ENCODE results near the gene HSD11B1. TPM values are rescaled to one million over a fixed set of nuclear protein-coding genes. Genes with fewer than 3 reads are reported as not detected.

The HSD11B1 gene
- total RNA-seq, 5 donors from 2014 or later (not counting 1 experiment from before 2014, with no cell fraction given): 0.41 to 1.1 TPM; not detected in 3

GRCh38 chr1:209727286-209727685 lies 22.6 kb downstream of the HSD11B1 start:
- H3K4me1 Mint-ChIP-seq: peaks cover 24 to 35% (median 26%) of the 10 kb centered on the region in 3 donors
- Histone ChIP-seq H3K4me3 (ENCODE audit: control insufficient read depth in 1 of 2, extremely low read depth in 1 of 2, low read length in 1 of 2) (no peak overlapping the region), H3K9me3 (no peaks in the 10 kb centered on the region), H3K27ac (ENCODE audit: low read length) (no peak overlapping the region), H3K27me3 (replicated peaks in 1 of 2; ENCODE audit: control insufficient read depth in 2 of 2, extremely low read depth in 1 of 2, insufficient read depth in 2 of 2, low read length in 1 of 2) (no peaks in the 10 kb centered on the region), H3K4me1 (ENCODE audit: control insufficient read depth in 1 of 2, extremely low read depth in 1 of 2, insufficient read depth in 2 of 2, low read length in 2 of 2) (peaks cover 9 to 12% of the 10 kb centered on the region in 2 experiments), H3K36me3 (ENCODE audit: control insufficient read depth in 2 of 2, extremely low read depth in 1 of 2, insufficient read depth in 1 of 2, low read length in 1 of 2) (no peaks in the 10 kb centered on the region)
- no peaks in the 10 kb centered on the region for H3K27me3 Mint-ChIP-seq
- no peak overlapping the region for H3K4me3 Mint-ChIP-seq
- H3K36me3 Mint-ChIP-seq: no peaks in the 10 kb centered on the region
- ChIA-PET CTCF (interaction anchor here in 1 of 2 donors (1.2 kb wide), 1 partner anchor 19 kb away, joined by 5 read pairs; no protein-coding TSS in a partner anchor), POLR2A (no interaction called here)
- no peak for DNase-seq
- ATAC-seq (replicated peaks in 1 of 4): no peak
- WGBS (ENCODE audit: insufficient coverage): 89% methylated on average over 1 of the region's 2 CpGs
- H3K27ac Mint-ChIP-seq: no peak overlapping the region
- H3K9me3 Mint-ChIP-seq: no peaks in the 10 kb centered on the region

- ChIA-PET POLR2A (no interaction called here), CTCF (interaction anchor here in 1 of 2 donors (1.2 kb wide), 1 partner anchor 18 kb away, joined by 5 read pairs; no protein-coding TSS in a partner anchor)
- Histone ChIP-seq H3K27ac (ENCODE audit: low read length) (no peak overlapping the region), H3K4me1 (ENCODE audit: control insufficient read depth in 1 of 2, extremely low read depth in 1 of 2, insufficient read depth in 2 of 2, low read length in 2 of 2) (peaks cover 9 to 12% of the 10 kb centered on the region in 2 experiments), H3K4me3 (ENCODE audit: control insufficient read depth in 1 of 2, extremely low read depth in 1 of 2, low read length in 1 of 2) (no peak overlapping the region), H3K9me3 (no peaks in the 10 kb centered on the region), H3K36me3 (ENCODE audit: control insufficient read depth in 2 of 2, extremely low read depth in 1 of 2, insufficient read depth in 1 of 2, low read length in 1 of 2) (no peaks in the 10 kb centered on the region), H3K27me3 (replicated peaks in 1 of 2; ENCODE audit: control insufficient read depth in 2 of 2, extremely low read depth in 1 of 2, insufficient read depth in 2 of 2, low read length in 1 of 2) (no peaks in the 10 kb centered on the region)
- WGBS (ENCODE audit: insufficient coverage): 100% methylated on average over 1 of the region's 3 CpGs
- no peaks in the 10 kb centered on the region for H3K27me3 Mint-ChIP-seq
- H3K4me1 Mint-ChIP-seq: peaks cover 24 to 35% (median 25%) of the 10 kb centered on the region in 3 donors
- no peak overlapping the region for H3K27ac Mint-ChIP-seq
- no peaks in the 10 kb centered on the region for H3K9me3 Mint-ChIP-seq
- H3K36me3 Mint-ChIP-seq: peaks cover 1% of the 10 kb centered on the region
- DNase-seq (no peak), ATAC-seq (replicated peaks in 1 of 4) (no peak)
- H3K4me3 Mint-ChIP-seq: no peak overlapping the region
Observed at GRCh38 chr1:209727785-209728184, 23.1 kb downstream of the HSD11B1 start.

GRCh38 chr1:209728466-209728865 lies 23.8 kb downstream of the HSD11B1 start:
- Histone ChIP-seq H3K4me1 (ENCODE audit: control insufficient read depth in 1 of 2, extremely low read depth in 1 of 2, insufficient read depth in 2 of 2, low read length in 2 of 2) (peaks cover 9 to 12% of the 10 kb centered on the region in 2 experiments), H3K4me3 (ENCODE audit: control insufficient read depth in 1 of 2, extremely low read depth in 1 of 2, low read length in 1 of 2) (no peak overlapping the region), H3K36me3 (ENCODE audit: control insufficient read depth in 2 of 2, extremely low read depth in 1 of 2, insufficient read depth in 1 of 2, low read length in 1 of 2) (no peaks in the 10 kb centered on the region), H3K27ac (ENCODE audit: low read length) (no peak overlapping the region), H3K9me3 (no peaks in the 10 kb centered on the region), H3K27me3 (replicated peaks in 1 of 2; ENCODE audit: control insufficient read depth in 2 of 2, extremely low read depth in 1 of 2, insufficient read depth in 2 of 2, low read length in 1 of 2) (no peaks in the 10 kb centered on the region)
- no peaks in the 10 kb centered on the region for H3K27me3 Mint-ChIP-seq
- no peaks in the 10 kb centered on the region for H3K9me3 Mint-ChIP-seq
- CTCF ChIA-PET: interaction anchor here (0.7 to 1.2 kb wide), 2 partner anchors 18 to 1922 kb away, joined by 5 read pairs; no protein-coding TSS in a partner anchor
- DNase-seq: no peak
- peaks cover 5% of the 10 kb centered on the region for H3K36me3 Mint-ChIP-seq
- 100% methylated on average over 1 of the region's 1 CpG for WGBS (ENCODE audit: insufficient coverage)
- H3K4me1 Mint-ChIP-seq: peaks cover 22 to 32% (median 25%) of the 10 kb centered on the region in 3 donors
- H3K4me3 Mint-ChIP-seq: no peak overlapping the region
- H3K27ac Mint-ChIP-seq: no peak overlapping the region
- POLR2A ChIA-PET: no interaction called here
- no peak for ATAC-seq (replicated peaks in 1 of 4)

- CTCF ChIA-PET: no interaction called here
- peaks cover 0 to 6% of the 10 kb centered on the region in 2 experiments for H3K4me1 ChIP-seq (ENCODE audit: control insufficient read depth in 1 of 2, extremely low read depth in 1 of 2, insufficient read depth in 2 of 2, low read length in 2 of 2)
- no CpG with 5 or more reads among the region's 1 CpG for WGBS (ENCODE audit: insufficient coverage)
Observed at GRCh38 chr1:209729436-209729835, 24.8 kb downstream of the HSD11B1 start.

GRCh38 chr1:209732725-209733124 lies 28.1 kb downstream of the HSD11B1 start:
- Mint-ChIP-seq H3K27me3 (no peaks in the 10 kb centered on the region), H3K4me1 (peaks cover 0 to 4% (median 3%) of the 10 kb centered on the region in 3 donors), H3K36me3 (peaks cover 5% of the 10 kb centered on the region), H3K9me3 (no peaks in the 10 kb centered on the region), H3K27ac (no peak overlapping the region), H3K4me3 (no peak overlapping the region)
- Histone ChIP-seq H3K9me3 (no peaks in the 10 kb centered on the region), H3K36me3 (ENCODE audit: control insufficient read depth in 2 of 2, extremely low read depth in 1 of 2, insufficient read depth in 1 of 2, low read length in 1 of 2) (no peaks in the 10 kb centered on the region), H3K27me3 (replicated peaks in 1 of 2; ENCODE audit: control insufficient read depth in 2 of 2, extremely low read depth in 1 of 2, insufficient read depth in 2 of 2, low read length in 1 of 2) (no peaks in the 10 kb centered on the region), H3K4me3 (ENCODE audit: control insufficient read depth in 1 of 2, extremely low read depth in 1 of 2, low read length in 1 of 2) (no peak overlapping the region), H3K27ac (ENCODE audit: low read length) (no peak overlapping the region), H3K4me1 (ENCODE audit: control insufficient read depth in 1 of 2, extremely low read depth in 1 of 2, insufficient read depth in 2 of 2, low read length in 2 of 2) (no peaks in the 10 kb centered on the region)
- ChIA-PET POLR2A (no interaction called here), CTCF (no interaction called here)
- ATAC-seq (replicated peaks in 1 of 4) (no peak), DNase-seq (no peak)
- WGBS (ENCODE audit: insufficient coverage): 86% methylated on average over 1 of the region's 1 CpG

More at GRCh38 chr1:209729436-209729835, 24.8 kb downstream of the HSD11B1 start:
- Histone ChIP-seq H3K27ac (ENCODE audit: low read length) (no peak overlapping the region), H3K36me3 (ENCODE audit: control insufficient read depth in 2 of 2, extremely low read depth in 1 of 2, insufficient read depth in 1 of 2, low read length in 1 of 2) (no peaks in the 10 kb centered on the region), H3K4me3 (ENCODE audit: control insufficient read depth in 1 of 2, extremely low read depth in 1 of 2, low read length in 1 of 2) (no peak overlapping the region), H3K27me3 (replicated peaks in 1 of 2; ENCODE audit: control insufficient read depth in 2 of 2, extremely low read depth in 1 of 2, insufficient read depth in 2 of 2, low read length in 1 of 2) (no peaks in the 10 kb centered on the region), H3K9me3 (no peaks in the 10 kb centered on the region)
- POLR2A ChIA-PET: no interaction called here
- no peaks in the 10 kb centered on the region for H3K27me3 Mint-ChIP-seq
- no peaks in the 10 kb centered on the region for H3K9me3 Mint-ChIP-seq
- no peak overlapping the region for H3K27ac Mint-ChIP-seq
- no peak overlapping the region for H3K4me3 Mint-ChIP-seq
- DNase-seq (no peak), ATAC-seq (replicated peaks in 1 of 4) (no peak)
- H3K4me1 Mint-ChIP-seq: peaks cover 12 to 22% (median 17%) of the 10 kb centered on the region in 3 donors
- peaks cover 5% of the 10 kb centered on the region for H3K36me3 Mint-ChIP-seq

GRCh38 chr1:209733409-209734192 lies 29.0 kb downstream of the HSD11B1 start:
- POLR2A ChIA-PET: no interaction called here
- Histone ChIP-seq H3K9me3 (no peaks in the 10 kb centered on the region), H3K27ac (ENCODE audit: low read length) (no peak overlapping the region), H3K27me3 (replicated peaks in 1 of 2; ENCODE audit: control insufficient read depth in 2 of 2, extremely low read depth in 1 of 2, insufficient read depth in 2 of 2, low read length in 1 of 2) (no peaks in the 10 kb centered on the region), H3K4me1 (ENCODE audit: control insufficient read depth in 1 of 2, extremely low read depth in 1 of 2, insufficient read depth in 2 of 2, low read length in 2 of 2) (no peaks in the 10 kb centered on the region), H3K4me3 (ENCODE audit: control insufficient read depth in 1 of 2, extremely low read depth in 1 of 2, low read length in 1 of 2) (no peak overlapping the region), H3K36me3 (ENCODE audit: control insufficient read depth in 2 of 2, extremely low read depth in 1 of 2, insufficient read depth in 1 of 2, low read length in 1 of 2) (no peaks in the 10 kb centered on the region)
- no peak overlapping the region for H3K27ac Mint-ChIP-seq
- ATAC-seq (replicated peaks in 1 of 4): no peak
- no peak overlapping the region for H3K4me3 Mint-ChIP-seq
- no peaks in the 10 kb centered on the region for H3K27me3 Mint-ChIP-seq
- peaks cover 5% of the 10 kb centered on the region for H3K36me3 Mint-ChIP-seq
- no peaks in the 10 kb centered on the region for H3K9me3 Mint-ChIP-seq
- CTCF ChIA-PET: interaction anchor here in 1 of 2 donors (0.6 kb wide), 1 partner anchor 22 kb away, joined by 3 read pairs; no protein-coding TSS in a partner anchor
- no peak for DNase-seq
- 78% methylated on average over 1 of the region's 3 CpGs for WGBS (ENCODE audit: insufficient coverage)
- H3K4me1 Mint-ChIP-seq: peaks cover 0 to 3% (median 0%) of the 10 kb centered on the region in 3 donors

All from T-cell (primary cell).